A673 (cell line): ENCODE data around the gene SSBP2. TPM values are rescaled to one million over a fixed set of nuclear protein-coding genes. Genes with fewer than 3 reads are reported as not detected.

Experiments used
- BruUV-seq: library from RNA; stranded (reverse); fragments of 400-500 nt; replicated peaks from 2 replicates; lab custom pipeline; 2021; lab: Mats Ljungman, UMichigan
- CTCF ChIA-PET: fragments of 300-600 bp; sonication (Branson Sonifier 250); formaldehyde crosslinking; loops from one replicate; lab custom pipeline; 2022; ENCODE audit warnings: antibody characterized with exemption; lab: Charles Lee
- POLR2A ChIA-PET: fragments of 300-600 bp; sonication (Branson Sonifier 250); formaldehyde crosslinking; loops from one replicate; lab custom pipeline; 2022; ENCODE audit warnings: antibody characterized with exemption; ENCODE audit not compliant: low non-redundant PET; lab: Charles Lee
- DNase-seq: peaks from one replicate; pipeline ENCODE4 v3.0.0-alpha.2; 2015; ENCODE audit warnings: low spot score
- H3K27ac ChIP-seq: fragments of 200-600 bp; sonication (generic); 2 replicates; pipeline ENCODE4 v1.5.1; 2016; ENCODE audit warnings: mixed run types, low read depth, mild to moderate bottlenecking, mixed read lengths, antibody characterized with exemption, low read length; ENCODE audit not compliant: poor library complexity, severe bottlenecking
- H3K27me3 ChIP-seq: fragments of 200-600 bp; sonication (generic); replicated peaks from 2 replicates; pipeline ENCODE4 v1.6.1; 2017; ENCODE audit warnings: mixed run types, low read depth, mild to moderate bottlenecking, mixed read lengths, antibody characterized with exemption, low read length; ENCODE audit not compliant: insufficient read depth, poor library complexity
- H3K36me3 ChIP-seq: fragments of 200-600 bp; sonication (generic); 2 replicates; pipeline ENCODE4 v1.6.1; 2016; ENCODE audit warnings: mixed run types, mild to moderate bottlenecking, mixed read lengths, antibody characterized with exemption, low read length; ENCODE audit not compliant: insufficient read depth, poor library complexity, severe bottlenecking
- H3K4me1 ChIP-seq: fragments of 200-600 bp; sonication (generic); 2 replicates; pipeline ENCODE4 v1.6.1; 2017; ENCODE audit warnings: mixed run types, mild to moderate bottlenecking, mixed read lengths, antibody characterized with exemption, low read length; ENCODE audit not compliant: insufficient read depth, poor library complexity, severe bottlenecking
- H3K4me3 ChIP-seq: fragments of 200-600 bp; sonication (generic); 2 replicates; pipeline ENCODE4 v1.5.1; 2016; ENCODE audit warnings: low read depth, mixed run types, mild to moderate bottlenecking, mixed read lengths, low read length; ENCODE audit not compliant: poor library complexity, severe bottlenecking
- H3K9me3 ChIP-seq: fragments of 200-600 bp; sonication (generic); 2 replicates; pipeline ENCODE4 v1.6.1; 2016; ENCODE audit warnings: mixed run types, low read depth, mild to moderate bottlenecking, mixed read lengths, antibody characterized with exemption, low read length; ENCODE audit not compliant: poor library complexity, severe bottlenecking
- CTCF ChIP-seq: fragments of 300-800, 200-600 bp; sonication (generic); conservative IDR thresholded peaks from 2 replicates; pipeline ENCODE4 v1.5.1; 2017; ENCODE audit warnings: low read depth, mild to moderate bottlenecking, antibody characterized with exemption, low read length, moderate library complexity, mixed read lengths
- EZH2 ChIP-seq: fragments of 200-600 bp; sonication (generic); IDR thresholded peaks from 2 replicates; pipeline ENCODE4 v1.6.1; 2017; ENCODE audit warnings: borderline replicate concordance, low read depth, mild to moderate bottlenecking, mixed read lengths, antibody characterized with exemption, low read length; ENCODE audit not compliant: poor library complexity, severe bottlenecking
- intact Hi-C: fragments of 100-400 bp; cut with micrococcal nuclease; formaldehyde crosslinking; loops from one replicate; pipeline ENCODE4 v1.10.0; 2022; ENCODE audit not compliant: unreplicated experiment
- total RNA-seq: library from RNA; stranded (reverse); gene quantifications from 2 replicates; pipeline ENCODE4 v1.2.3, GENCODE V29; 2021

Gene SSBP2
- total RNA-seq, 1 experiment from 2014 or later = 42.8 TPM

DNA sequence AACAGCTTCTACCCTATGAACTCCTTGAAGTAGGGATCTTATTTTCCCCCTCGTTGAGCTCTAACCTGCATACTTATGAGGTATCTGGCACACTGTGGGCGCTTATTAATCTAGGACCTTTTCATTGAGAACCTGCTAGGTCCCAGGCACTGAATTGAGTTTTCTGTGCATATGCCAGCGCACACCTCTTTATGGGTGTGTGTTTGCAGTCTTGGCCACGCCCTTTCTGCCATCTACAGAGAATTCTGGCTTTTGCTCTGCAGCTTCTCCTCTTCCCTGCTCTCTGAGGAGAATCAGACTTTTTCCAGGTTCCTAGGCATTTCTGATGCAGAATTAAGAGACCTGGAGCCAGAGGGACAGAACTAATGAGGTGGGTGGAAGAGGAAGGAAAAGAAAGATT lies 25.4 kb upstream of the SSBP2 start:
- ChIA-PET CTCF (no interaction called here), POLR2A (no interaction called here)
- DNase-seq = no peak
- Histone ChIP-seq H3K4me1 (peaks cover 29% of the 10 kb centered on the region), H3K36me3 (no peaks in the 10 kb centered on the region), H3K4me3 (no peak overlapping the region), H3K27me3 (no peaks in the 10 kb centered on the region), H3K9me3 (no peaks in the 10 kb centered on the region), H3K27ac (no peak overlapping the region)
- intact Hi-C loops = no loop called here
- BruUV-seq = no TSS peak
- TF ChIP-seq EZH2 (no peak), CTCF (no peak)

DNA sequence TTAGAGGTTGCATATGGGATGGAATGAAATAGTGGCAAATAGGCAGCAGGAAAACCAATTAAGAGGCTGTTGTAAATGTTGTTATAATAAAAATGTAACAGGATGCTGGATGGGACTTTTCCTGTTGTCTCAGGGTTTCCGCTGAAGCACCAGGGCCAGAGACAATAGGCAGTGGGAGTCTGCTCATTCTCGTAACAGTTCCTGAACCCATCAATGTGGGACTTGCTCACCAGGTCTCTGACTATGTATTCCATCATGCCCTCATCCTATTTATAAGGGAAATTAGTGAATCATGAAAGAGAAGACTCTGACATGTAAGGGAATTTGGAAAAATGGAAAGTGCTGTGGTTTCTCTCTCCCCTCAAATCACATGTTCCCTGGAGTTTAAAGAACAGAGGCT lies 23.5 kb upstream of the SSBP2 start:
- H3K27ac ChIP-seq = no peak overlapping the region
- TF ChIP-seq EZH2 (no peak), CTCF (no peak)
- intact Hi-C loops = no loop called here
- no peak overlapping the region for H3K4me3 ChIP-seq
- H3K9me3 ChIP-seq = no peaks in the 10 kb centered on the region
- H3K4me1 ChIP-seq = peaks cover 26% of the 10 kb centered on the region
- peak; percentile 39 for DNase-seq
- no TSS peak for BruUV-seq
- no peaks in the 10 kb centered on the region for H3K36me3 ChIP-seq
- ChIA-PET CTCF (no interaction called here), POLR2A (no interaction called here)
- no peaks in the 10 kb centered on the region for H3K27me3 ChIP-seq

DNA sequence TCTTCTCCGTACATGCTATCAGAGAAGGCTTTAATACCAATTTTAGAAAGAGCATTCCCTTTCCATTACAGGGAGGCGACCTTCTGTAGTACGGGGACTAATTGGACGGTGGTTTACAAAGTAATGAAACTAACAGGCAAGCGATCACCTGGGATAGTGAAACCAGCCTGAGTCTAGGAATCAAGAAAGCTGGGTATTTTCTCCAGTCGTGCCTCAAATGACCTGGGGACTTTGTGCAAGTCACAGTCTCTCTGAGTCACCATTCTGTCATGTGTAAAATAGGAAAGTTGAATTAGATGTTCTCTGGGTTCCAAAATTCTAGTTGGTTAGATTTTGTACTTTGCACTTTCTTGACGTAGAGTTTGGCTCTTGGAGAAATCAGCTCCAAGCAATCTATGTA lies 22.7 kb upstream of the SSBP2 start:
- no peaks in the 10 kb centered on the region for H3K36me3 ChIP-seq
- H3K27ac ChIP-seq = no peak overlapping the region
- intact Hi-C loops = no loop called here
- peaks cover 18% of the 10 kb centered on the region for H3K4me1 ChIP-seq
- ChIA-PET CTCF (no interaction called here), POLR2A (no interaction called here)
- DNase-seq = no peak
- BruUV-seq = no TSS peak
- H3K4me3 ChIP-seq = no peak overlapping the region
- no peaks in the 10 kb centered on the region for H3K9me3 ChIP-seq
- H3K27me3 ChIP-seq = no peaks in the 10 kb centered on the region
- TF ChIP-seq EZH2 (no peak), CTCF (no peak)
